NCI-H69 (cell line): ENCODE measurements around the gene PBX4.

Experiments
- DNase-seq: peaks from one replicate; lab custom pipeline; 2025; lab: John Stamatoyannopoulos, UW

Gene PBX4

GRCh38 chr19:19554074-19555023 is 64.1 kb downstream of the PBX4 start:
- DNase-seq = peak; percentile 75

- no peak for DNase-seq
Measured at GRCh38 chr19:19553670-19554069, 64.8 kb downstream of the PBX4 start.

- DNase-seq = peak; percentile 29
Measured at GRCh38 chr19:19552798-19553197, 65.7 kb downstream of the PBX4 start.

- DNase-seq = no peak
Measured at GRCh38 chr19:19551853-19552192, 66.7 kb downstream of the PBX4 start.

DNA sequence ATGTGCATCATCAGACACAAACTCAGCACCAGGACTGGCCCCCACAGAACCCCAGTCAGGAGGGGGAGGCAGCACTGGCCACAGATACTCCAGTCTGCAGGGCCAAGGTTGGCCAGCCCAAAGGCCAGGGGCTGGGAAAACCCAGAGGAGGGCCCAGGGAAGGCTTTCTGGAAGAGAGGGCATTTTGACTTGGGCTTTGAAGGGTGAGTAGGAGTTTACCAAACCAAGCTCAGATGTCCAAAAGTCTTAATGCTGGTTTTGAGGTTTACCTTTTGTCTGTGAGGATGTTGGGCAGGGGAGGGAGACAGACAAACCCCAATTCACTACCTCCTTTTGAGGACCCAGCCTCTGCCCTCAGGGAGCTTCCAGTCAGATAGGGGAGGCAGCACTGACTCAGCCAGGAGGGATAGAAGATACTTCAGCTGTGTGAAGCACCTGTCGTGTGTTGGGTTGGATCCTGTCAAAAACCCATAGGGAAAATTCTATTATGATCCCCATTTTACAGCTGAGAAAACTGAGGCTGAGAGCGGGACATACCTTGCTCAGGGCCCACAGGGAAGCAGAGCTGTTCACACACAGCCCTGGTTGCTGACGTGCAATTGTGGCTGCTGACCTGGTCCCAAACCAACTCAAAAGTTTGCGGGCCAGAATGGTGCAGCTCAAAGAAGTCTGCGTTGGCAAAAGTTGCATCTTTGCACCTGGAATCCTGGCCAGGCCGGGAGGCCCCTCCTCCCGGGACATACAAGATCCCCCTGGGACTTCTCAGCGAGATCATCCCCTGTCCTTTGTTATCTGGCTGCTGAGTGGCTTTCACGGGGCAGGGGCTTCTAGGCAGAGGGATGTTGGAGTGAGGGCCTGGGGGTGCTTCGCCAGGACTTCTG is 67.3 kb downstream of the PBX4 start:
- DNase-seq = no peak

- DNase-seq = no peak
Measured at GRCh38 chr19:19550485-19550929, 68.0 kb downstream of the PBX4 start.

- DNase-seq = no peak
Measured at GRCh38 chr19:19549804-19550464, 68.6 kb downstream of the PBX4 start.

- no peak for DNase-seq
Measured at GRCh38 chr19:19548915-19549759, 69.3 kb downstream of the PBX4 start.

DNA sequence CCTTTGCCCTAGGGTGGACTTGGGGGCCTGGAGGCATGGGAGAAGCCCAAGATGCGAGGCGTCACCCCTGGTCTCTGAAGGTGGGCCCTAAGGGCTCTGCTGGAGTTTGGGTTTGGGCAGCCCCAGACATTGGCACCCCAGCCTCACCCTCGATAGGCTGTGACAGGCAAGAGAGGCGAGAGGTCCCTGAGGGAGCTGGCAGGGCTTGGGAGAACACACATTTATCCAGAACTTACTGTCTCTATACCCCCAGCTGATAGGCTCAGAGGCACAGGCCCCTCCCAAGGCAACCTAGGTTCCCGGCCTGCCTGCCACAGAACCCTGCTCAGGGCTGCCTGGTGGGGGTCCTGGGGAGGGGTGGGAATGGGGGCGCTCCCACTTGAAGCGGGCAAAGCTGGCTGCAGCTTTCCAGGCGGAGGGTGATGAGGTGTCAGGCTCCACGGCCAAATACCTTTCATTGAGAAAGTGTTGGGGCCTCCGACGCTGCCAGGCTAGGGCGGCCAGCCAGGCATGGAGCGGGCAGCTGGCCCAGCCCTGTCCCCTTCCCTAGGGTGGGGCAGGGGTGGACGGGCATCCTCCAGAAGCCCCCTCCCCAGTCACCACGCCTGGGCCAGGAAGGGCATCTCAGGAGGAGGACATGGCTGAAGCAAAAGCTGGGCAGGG is 70.7 kb downstream of the PBX4 start:
- no peak for DNase-seq

DNA sequence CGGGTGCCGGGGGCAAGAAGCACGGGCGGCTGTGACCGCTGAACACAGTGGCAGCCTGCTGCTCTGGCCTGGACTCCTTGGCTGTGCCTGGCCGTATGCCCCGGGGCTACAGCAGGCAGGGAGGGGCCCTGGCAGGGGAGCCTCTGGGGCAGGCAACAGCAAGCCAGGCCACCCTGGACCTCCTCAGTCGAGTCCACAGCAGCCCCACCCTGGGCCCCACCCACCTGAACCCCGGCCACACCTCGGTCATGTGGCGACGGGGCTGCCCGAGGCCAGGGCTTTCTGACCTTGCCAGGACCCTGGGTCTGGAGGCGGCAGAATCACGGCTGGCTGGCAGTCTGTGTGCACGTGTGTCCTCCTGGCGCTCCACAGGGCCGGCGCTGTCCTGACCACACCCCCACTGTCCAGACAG is 71.7 kb downstream of the PBX4 start:
- DNase-seq = no peak

DNA sequence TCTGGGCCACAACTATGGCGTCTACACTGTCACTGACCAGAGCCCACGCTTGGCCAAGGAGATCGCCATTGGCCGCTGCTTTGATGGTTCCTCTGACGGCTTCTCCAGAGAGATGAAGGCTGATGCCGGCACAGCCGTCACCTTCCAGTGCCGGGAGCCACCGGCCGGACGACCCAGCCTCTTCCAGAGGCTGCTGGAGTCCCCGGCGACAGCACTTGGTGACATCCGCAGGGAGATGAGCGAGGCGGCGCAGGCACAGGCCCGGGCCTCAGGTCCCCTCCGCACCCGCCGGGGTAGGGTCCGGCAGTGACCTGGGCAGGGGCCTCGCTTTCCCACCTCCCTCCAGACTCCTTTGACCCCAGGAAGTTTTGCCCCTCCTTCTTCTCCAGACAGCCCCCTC is 72.8 kb downstream of the PBX4 start:
- no peak for DNase-seq

DNA sequence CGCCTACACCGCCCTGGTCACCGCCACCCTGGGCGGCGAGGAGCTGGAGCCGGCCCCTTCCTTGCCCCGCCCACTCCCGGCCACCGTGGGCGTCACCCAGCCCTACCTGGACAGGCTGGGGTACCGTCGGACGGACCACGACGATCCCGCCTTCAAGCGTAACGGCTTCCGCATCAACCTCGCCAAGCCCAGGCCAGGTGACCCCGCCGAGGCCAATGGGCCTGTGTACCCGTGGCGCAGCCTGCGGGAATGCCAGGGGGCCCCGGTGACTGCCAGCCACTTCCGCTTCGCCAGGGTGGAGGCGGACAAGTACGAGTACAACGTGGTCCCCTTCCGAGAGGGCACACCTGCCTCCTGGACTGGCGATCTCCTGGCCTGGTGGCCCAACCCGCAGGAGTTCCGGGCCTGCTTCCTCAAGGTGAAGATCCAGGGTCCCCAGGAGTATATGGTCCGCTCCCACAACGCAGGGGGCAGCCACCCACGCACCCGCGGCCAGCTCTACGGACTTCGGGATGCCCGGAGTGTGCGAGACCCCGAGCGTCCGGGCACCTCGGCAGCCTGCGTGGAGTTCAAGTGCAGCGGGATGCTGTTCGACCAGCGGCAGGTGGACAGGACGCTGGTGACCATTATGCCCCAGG is 73.4 kb downstream of the PBX4 start:
- DNase-seq = no peak

DNA sequence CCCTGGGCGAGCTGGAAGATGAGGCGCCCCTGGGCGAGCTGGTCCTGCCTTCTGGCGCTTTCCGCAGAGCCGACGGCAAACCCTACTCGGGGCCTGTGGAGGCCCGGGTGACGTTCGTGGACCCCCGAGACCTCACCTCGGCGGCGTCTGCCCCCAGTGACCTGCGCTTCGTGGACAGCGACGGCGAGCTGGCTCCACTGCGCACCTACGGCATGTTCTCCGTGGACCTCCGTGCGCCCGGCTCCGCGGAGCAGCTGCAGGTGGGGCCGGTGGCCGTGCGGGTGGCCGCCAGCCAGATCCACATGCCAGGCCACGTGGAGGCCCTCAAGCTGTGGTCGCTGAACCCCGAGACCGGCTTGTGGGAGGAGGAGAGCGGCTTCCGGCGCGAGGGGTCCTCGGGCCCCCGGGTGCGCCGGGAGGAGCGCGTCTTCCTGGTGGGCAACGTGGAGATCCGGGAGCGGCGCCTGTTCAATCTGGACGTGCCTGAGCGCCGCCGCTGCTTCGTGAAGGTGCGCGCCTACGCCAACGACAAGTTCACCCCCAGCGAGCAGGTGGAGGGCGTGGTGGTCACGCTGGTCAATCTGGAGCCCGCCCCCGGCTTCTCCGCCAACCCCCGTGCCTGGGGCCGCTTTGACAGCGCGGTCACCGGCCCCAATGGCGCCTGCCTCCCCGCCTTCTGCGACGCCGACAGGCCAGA is 74.1 kb downstream of the PBX4 start:
- DNase-seq = no peak

DNA sequence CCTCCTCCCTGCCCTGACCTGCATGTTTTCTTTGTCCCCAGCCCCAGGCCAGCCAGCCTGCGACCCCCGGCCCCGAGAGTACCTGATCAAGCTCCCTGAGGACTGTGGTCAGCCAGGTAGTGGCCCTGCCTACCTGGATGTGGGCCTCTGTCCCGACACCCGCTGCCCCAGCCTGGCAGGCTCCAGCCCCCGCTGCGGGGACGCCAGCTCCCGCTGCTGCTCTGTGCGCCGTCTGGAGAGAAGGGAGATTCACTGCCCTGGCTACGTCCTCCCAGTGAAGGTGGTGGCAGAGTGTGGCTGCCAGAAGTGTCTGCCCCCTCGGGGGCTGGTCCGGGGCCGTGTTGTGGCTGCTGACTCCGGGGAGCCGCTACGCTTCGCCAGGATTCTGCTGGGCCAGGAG is 74.8 kb downstream of the PBX4 start:
- no peak for DNase-seq

DNA sequence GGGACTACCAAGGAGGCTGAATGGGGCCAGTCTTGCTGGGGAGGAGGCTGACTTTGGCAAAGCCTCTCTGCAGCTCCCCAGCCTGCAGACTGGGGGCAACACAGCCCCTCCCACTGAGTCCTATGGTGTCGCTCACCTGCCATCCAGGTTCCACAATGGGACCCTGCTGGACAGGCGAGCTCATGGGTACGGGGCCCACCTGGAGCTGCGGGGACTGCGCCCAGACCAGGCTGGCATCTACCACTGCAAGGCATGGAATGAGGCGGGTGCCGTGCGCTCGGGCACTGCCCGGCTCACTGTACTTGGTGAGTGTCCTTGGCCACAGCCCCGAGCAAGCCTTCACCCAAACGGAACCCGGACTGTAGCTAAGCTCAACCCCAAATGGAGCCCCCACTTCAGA is 75.4 kb downstream of the PBX4 start:
- DNase-seq = no peak

- no peak for DNase-seq
Measured at GRCh38 chr19:19542507-19542906, 76.0 kb downstream of the PBX4 start.

- no peak for DNase-seq
Measured at GRCh38 chr19:19541616-19542015, 76.9 kb downstream of the PBX4 start.

DNA sequence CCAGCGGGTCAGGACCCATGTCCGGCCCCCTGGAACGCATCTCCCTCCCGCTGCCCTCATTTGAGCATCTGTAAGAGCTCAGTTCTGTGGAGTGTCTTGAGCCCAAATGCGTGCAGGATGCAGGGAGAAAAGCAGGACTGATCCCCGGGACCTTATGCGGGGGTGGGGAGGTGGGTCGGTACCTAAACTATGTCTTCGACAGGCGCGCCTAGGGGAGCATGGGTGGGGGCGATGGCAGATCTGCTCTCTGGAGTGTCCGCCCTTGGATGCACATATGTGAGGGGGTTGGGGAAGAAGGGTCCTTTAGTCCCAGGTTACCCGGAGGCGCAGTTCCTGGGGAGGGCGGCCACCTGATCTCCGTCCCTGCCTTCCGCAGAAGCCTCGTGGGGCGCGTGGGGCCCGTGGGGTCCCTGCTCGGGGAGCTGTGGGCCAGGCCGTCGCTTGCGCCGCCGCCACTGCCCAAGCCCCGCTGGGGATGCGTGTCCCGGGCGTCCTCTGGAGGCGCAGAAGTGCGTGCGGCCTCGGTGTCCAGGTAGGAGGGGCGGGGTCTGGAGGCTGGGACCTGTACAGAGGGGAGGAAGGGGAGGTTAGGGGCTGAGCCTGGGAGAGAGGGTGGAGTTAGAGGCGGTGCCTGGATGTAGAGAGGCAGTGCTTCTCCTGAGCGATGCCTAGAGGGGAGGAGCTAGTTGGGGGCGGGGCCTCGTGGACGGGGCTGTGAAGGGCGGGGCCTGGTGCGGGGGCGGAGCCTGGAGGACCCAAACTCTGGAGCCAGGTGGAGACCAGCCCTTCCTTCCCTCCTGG is 77.6 kb downstream of the PBX4 start:
- peak; percentile 33 for DNase-seq
